Lower leg skin (tissue), 3 donors: ENCODE data around the gene AP1M1.

Experiments used
- CTCF ChIP-seq, 3 donors: fragments of 450-650 bp; IDR thresholded peaks; one replicate each; pipeline ENCODE4 v1.5.1; 2016; ENCODE audit warnings: antibody characterized with exemption in 3 of 3, mild to moderate bottlenecking in 3 of 3, moderate library complexity in 2 of 3
- POLR2A ChIP-seq, 2 donors: fragments of 450-650 bp; IDR thresholded peaks; one replicate each; pipeline ENCODE4 v1.6.1; 2016 to 2017; ENCODE audit warnings: antibody characterized with exemption in 2 of 2, mild to moderate bottlenecking in 1 of 2, moderate library complexity in 1 of 2

GRCh38 chr19:16265890-16266585, 68.3 kb downstream of the AP1M1 start:
- TF ChIP-seq POLR2A (IDR thresholded peaks at IDR 0.05) = no peak
- TF ChIP-seq CTCF (IDR thresholded peaks at IDR 0.05) = no peak
